DND-41 (cell line): ENCODE data around the gene DEPP1.

ENCODE experiments used
- CTCF ChIP-seq: IDR thresholded peaks from 2 replicates; pipeline ENCODE4 v1.5.1; 2012; ENCODE audit warnings: borderline replicate concordance, low read length, moderate library complexity, mild to moderate bottlenecking; ENCODE audit not compliant: poor library complexity, severe bottlenecking; ENCODE audit errors: extremely low read depth
- EZH2 ChIP-seq: IDR thresholded peaks from 3 replicates; pipeline ENCODE4 v1.6.1; 2012; ENCODE audit warnings: borderline replicate concordance, low read depth, mild to moderate bottlenecking, moderate library complexity, low read length, inconsistent platforms; ENCODE audit not compliant: severe bottlenecking

- TF ChIP-seq CTCF = no peak
- no peak for TF ChIP-seq EZH2
These were observed 23.1 kb downstream of the DEPP1 start for GRCh38 chr10:44955413-44956070.
